MM.1S (cell line): Measurements from ENCODE around the gene TUT1.

ENCODE experiments used
- DNase-seq: peaks from one replicate; pipeline ENCODE4 v3.0.0-alpha.2; 2015
- H2AFZ ChIP-seq: fragments of 300-600 bp; sonication (generic); 2 replicates; pipeline ENCODE4 v1.6.0; 2016; ENCODE audit warnings: antibody characterized with exemption, low read length
- H3F3A ChIP-seq: fragments of 300-600 bp; sonication (generic); 2 replicates; pipeline ENCODE4 v1.6.1; 2016; ENCODE audit warnings: mild to moderate bottlenecking, antibody characterized with exemption, low read length, moderate library complexity, mixed read lengths; ENCODE audit not compliant: insufficient read depth
- H3K27ac ChIP-seq: fragments of 300-600 bp; sonication (generic); 2 replicates; pipeline ENCODE4 v1.5.1; 2016; ENCODE audit warnings: mild to moderate bottlenecking, low read length
- H3K27me3 ChIP-seq: fragments of 300-600 bp; sonication (generic); replicated peaks from 2 replicates; pipeline ENCODE4 v1.6.0; 2016; ENCODE audit warnings: low read length; ENCODE audit not compliant: insufficient read depth
- H3K36me3 ChIP-seq: fragments of 300-600 bp; sonication (generic); replicated peaks from 2 replicates; pipeline ENCODE4 v1.6.1; 2016; ENCODE audit warnings: mild to moderate bottlenecking, low read length, mixed read lengths; ENCODE audit not compliant: insufficient read depth
- H3K4me1 ChIP-seq: fragments of 300-600 bp; sonication (generic); 2 replicates; pipeline ENCODE4 v1.6.1; 2016; ENCODE audit warnings: low read length, mixed read lengths
- H3K4me2 ChIP-seq: fragments of 300-600 bp; sonication (generic); 2 replicates; pipeline ENCODE4 v1.6.0; 2016; ENCODE audit warnings: low read depth, low read length
- H3K4me3 ChIP-seq: fragments of 300-600 bp; sonication (generic); 2 replicates; pipeline ENCODE4 v1.5.1; 2016; ENCODE audit warnings: low read length, mixed read lengths
- H3K79me2 ChIP-seq: fragments of 300-600 bp; sonication (generic); 2 replicates; pipeline ENCODE4 v1.6.1; 2016; ENCODE audit warnings: mixed run types, low read length, mixed read lengths
- H3K9ac ChIP-seq: fragments of 300-600 bp; sonication (generic); 2 replicates; pipeline ENCODE4 v1.6.1; 2016; ENCODE audit warnings: low read length, mixed read lengths
- H3K9me2 ChIP-seq: fragments of 300-600 bp; sonication (generic); replicated peaks from 2 replicates; pipeline ENCODE4 v1.6.1; 2016; ENCODE audit warnings: mild to moderate bottlenecking, low read length, mixed read lengths; ENCODE audit not compliant: insufficient read depth
- H3K9me3 ChIP-seq: fragments of 300-600 bp; sonication (generic); replicated peaks from 2 replicates; pipeline ENCODE4 v1.6.1; 2016; ENCODE audit warnings: mild to moderate bottlenecking, low read length, mixed read lengths; ENCODE audit not compliant: insufficient read depth
- H4K20me1 ChIP-seq: fragments of 300-600 bp; sonication (generic); 2 replicates; pipeline ENCODE4 v1.6.1; 2016; ENCODE audit warnings: mild to moderate bottlenecking, low read length, moderate library complexity, mixed read lengths; ENCODE audit not compliant: insufficient read depth
- CTCF ChIP-seq: fragments of 300-600 bp; sonication (generic); IDR thresholded peaks from 2 replicates; pipeline ENCODE4 v1.5.1; 2016; ENCODE audit warnings: antibody characterized with exemption, low read length, mixed read lengths
- EZH2 ChIP-seq: fragments of 300-600 bp; sonication (generic); optimal IDR thresholded peaks from 2 replicates; pipeline ENCODE3; 2017; ENCODE audit warnings: low read depth, mild to moderate bottlenecking, antibody characterized with exemption, low read length, mixed read lengths
- EZH2phosphoT487 ChIP-seq: fragments of 300-600 bp; sonication (generic); IDR thresholded peaks from 2 replicates; pipeline ENCODE4 v1.6.1; 2018; ENCODE audit warnings: antibody characterized with exemption, low read length

Gene TUT1

GRCh38 chr11:62540804-62541701 is 50.3 kb downstream of the TUT1 start:
- Histone ChIP-seq H3K27ac (peak overlapping the region; percentile 57; the same call in 1 of the 2 replicates), H3K36me3 (no peaks in the 10 kb centered on the region), H3K27me3 (peaks cover 9% of the 10 kb centered on the region), H4K20me1 (no peaks in the 10 kb centered on the region), H3K9me2 (no peaks in the 10 kb centered on the region), H3F3A (peaks cover 15% of the 10 kb centered on the region), H3K4me3 (peak overlapping the region; percentile 13; the same call in 1 of the 2 replicates), H3K79me2 (peaks cover 24% of the 10 kb centered on the region), H3K9me3 (no peaks in the 10 kb centered on the region), H2AFZ (peak overlapping the region; percentile 57), H3K4me1 (peaks cover 60% of the 10 kb centered on the region), H3K9ac (peak overlapping the region; percentile 6; the same call in 1 of the 2 replicates), H3K4me2 (peak overlapping the region; percentile 63)
- TF ChIP-seq EZH2 (no peak), CTCF (no peak), EZH2phosphoT487 (no peak)
- DNase-seq = no peak

GRCh38 chr11:62539238-62539925 is 51.9 kb downstream of the TUT1 start:
- Histone ChIP-seq H3F3A (peaks cover 15% of the 10 kb centered on the region), H3K9me3 (no peaks in the 10 kb centered on the region), H3K4me1 (peaks cover 45% of the 10 kb centered on the region), H3K4me2 (peak overlapping the region; percentile 45; the same call in 1 of the 2 replicates), H3K27ac (peak overlapping the region; percentile 58; the same call in 1 of the 2 replicates), H4K20me1 (no peaks in the 10 kb centered on the region), H3K36me3 (no peaks in the 10 kb centered on the region), H2AFZ (0 out of 2 replicates have a peak overlapping the region, but pooled peaks have one; percentile 44), H3K9ac (peak overlapping the region; percentile 25; the same call in 1 of the 2 replicates), H3K4me3 (no peak overlapping the region), H3K79me2 (peaks cover 24% of the 10 kb centered on the region), H3K9me2 (no peaks in the 10 kb centered on the region), H3K27me3 (no peaks in the 10 kb centered on the region)
- no peak for DNase-seq
- TF ChIP-seq EZH2phosphoT487 = no peak
- no peak for TF ChIP-seq CTCF
- TF ChIP-seq EZH2 = no peak

GRCh38 chr11:62538470-62539237 is 52.7 kb downstream of the TUT1 start:
- no peaks in the 10 kb centered on the region for H3K36me3 ChIP-seq
- H2AFZ ChIP-seq = 0 out of 2 replicates have a peak overlapping the region, but pooled peaks have one; percentile 44
- peaks cover 15% of the 10 kb centered on the region for H3F3A ChIP-seq
- peak overlapping the region; percentile 45; the same call in 1 of the 2 replicates for H3K4me2 ChIP-seq
- H4K20me1 ChIP-seq = no peaks in the 10 kb centered on the region
- H3K27me3 ChIP-seq = no peaks in the 10 kb centered on the region
- peaks cover 45% of the 10 kb centered on the region for H3K4me1 ChIP-seq
- H3K9ac ChIP-seq = peak overlapping the region; percentile 25; the same call in 1 of the 2 replicates
- no peaks in the 10 kb centered on the region for H3K9me2 ChIP-seq
- DNase-seq = peak; percentile 43
- peaks cover 19% of the 10 kb centered on the region for H3K79me2 ChIP-seq
- no peak overlapping the region for H3K4me3 ChIP-seq
- TF ChIP-seq EZH2phosphoT487 (no peak), EZH2 (no peak), CTCF (no peak)
- peak overlapping the region; percentile 58; the same call in 1 of the 2 replicates for H3K27ac ChIP-seq
- H3K9me3 ChIP-seq = no peaks in the 10 kb centered on the region
